Fibroblast of skin of scalp (primary cell): ENCODE data around the gene SLC26A8.
A peak's percentile ranks its signal among the peaks of the same experiment; 100 is the strongest.
"Not testable (repeated sequence)": the region's sequence is repeated elsewhere in the genome, so short reads cannot be mapped to it uniquely, and the experiment has no call there.

Experiments
- DNase-seq: peaks from one replicate; pipeline ENCODE4 v3.0.0-alpha.2; 2013

SLC26A8 gene

GRCh38 chr6:35988047-35988446 is 36.4 kb downstream of the SLC26A8 start:
- not testable (repeated sequence) for DNase-seq

DNA sequence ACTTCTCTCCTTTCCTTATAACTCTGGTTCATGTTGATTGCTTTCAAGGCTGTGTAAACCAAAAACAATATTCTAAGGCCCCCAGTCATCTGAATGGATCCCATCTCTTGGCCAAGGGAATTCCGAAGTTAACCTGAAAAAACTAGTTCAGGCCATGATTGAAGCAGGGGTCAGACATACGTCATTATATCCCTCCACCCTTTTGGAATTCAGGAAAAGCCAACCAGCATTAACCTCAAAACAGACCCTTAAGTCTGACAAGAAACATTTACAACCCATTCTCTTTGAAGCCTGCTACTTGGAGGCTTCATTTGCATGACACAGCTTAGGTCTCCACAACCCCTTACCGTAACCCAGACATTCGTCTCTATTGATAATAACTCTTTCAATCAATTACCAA is 39.7 kb downstream of the SLC26A8 start:
- DNase-seq = no peak

GRCh38 chr6:35980991-35981645 is 43.3 kb downstream of the SLC26A8 start:
- no peak for DNase-seq

DNA sequence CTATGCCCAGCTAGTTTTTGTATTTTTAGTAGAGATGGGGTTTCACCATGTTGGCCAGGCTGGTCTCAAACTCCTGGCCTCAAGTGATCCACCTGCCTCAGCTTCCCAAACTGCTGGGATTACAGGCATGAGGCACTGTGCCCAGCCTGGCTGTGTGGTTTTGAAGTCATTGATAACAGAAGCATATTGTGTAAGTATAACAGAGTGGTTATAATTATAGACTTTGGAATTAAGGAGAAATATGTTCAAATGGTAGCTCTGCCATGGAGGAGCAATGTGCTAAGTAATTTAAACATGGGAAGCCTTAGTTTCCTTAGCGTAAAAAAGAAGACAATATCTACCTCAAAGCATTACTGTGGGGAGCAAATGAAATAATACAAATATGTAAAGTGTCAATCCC is 44.3 kb downstream of the SLC26A8 start:
- not testable (repeated sequence) for DNase-seq

- DNase-seq = no peak
Observed at GRCh38 chr6:35977308-35977707, 47.1 kb downstream of the SLC26A8 start.

GRCh38 chr6:35973670-35974222 is 50.7 kb downstream of the SLC26A8 start:
- DNase-seq = no peak

DNA sequence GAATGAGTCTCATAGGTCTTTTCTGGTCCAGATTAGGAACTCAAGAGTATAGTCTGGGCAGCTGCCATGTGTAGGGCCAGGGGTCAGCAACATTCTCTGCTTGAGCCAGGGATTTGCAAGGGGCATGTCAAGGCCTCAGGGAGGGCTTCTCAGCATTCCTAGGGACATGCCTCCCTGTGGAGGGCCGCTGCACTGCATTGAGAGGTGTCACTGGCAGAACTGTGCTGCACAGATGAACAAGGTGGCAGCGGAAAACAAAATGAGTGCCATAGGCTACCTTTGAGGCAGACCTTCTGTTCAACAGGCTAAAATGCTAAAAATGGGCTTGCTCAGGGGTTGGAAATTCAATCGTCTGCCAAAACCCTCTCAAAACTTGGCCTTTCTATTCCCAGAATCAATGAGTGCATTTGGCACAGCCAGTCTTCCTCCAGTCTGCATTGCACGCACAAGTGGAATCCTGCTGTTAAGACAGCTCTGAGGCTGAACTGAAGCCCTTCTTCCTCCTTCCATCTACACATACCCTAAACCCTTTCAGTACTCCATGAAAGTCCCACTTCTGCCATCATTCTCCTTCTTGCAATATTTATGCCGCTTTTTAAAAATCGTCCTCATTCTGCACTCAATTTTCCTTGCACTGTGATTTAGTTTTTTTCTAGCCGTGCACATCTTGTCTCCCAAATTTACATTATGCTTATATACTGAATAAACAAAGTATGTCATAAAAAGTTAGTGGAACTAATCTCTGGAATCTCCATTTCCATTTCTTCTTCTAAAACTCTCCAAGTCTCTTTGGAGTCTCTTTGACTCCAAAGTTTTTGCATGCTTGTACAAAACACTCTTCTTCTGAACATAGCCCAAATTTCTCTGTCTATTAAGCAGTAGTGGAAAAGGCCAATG is 51.7 kb downstream of the SLC26A8 start:
- no peak for DNase-seq

- DNase-seq = no peak
Observed at GRCh38 chr6:35970181-35970580, 54.3 kb downstream of the SLC26A8 start.

DNA sequence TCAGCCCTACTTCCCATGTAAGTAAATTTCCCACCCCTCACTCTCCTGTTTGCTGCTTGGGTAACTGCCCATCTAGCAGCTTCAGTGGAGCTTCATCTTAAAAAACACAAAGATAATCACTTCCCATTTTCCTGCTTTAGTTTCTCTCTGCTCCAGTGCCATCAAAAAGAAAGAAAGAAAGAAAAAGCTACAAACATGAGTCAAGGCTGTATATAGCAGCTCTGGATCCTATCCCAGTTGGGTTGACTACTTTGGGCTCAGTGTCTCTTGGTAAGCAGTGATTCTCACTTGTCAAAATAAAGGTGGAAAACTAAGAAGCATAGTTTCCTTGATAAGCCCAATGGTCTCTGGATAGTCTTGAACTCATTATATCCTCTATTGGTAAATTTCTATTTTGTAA is 54.8 kb downstream of the SLC26A8 start:
- no peak for DNase-seq

DNA sequence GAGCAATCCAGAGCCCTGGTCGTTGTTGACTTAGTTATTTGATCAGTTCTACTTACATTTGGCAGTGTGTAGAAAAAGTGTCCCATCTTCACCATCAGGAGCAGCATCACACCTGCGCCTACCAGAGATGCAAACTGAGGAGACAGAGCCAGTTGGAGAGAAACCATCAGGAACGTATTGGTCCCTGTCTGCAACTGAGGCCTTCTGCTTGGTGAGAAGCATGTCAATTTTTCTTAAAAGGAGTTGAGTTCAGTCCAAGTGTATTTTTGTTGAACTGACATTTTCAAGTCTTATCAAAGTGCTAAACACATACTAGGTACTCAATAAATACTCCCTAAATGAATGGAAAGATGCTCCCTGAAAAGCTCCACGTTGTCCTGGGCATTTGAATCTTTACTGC is 55.6 kb downstream of the SLC26A8 start:
- no peak for DNase-seq

DNA sequence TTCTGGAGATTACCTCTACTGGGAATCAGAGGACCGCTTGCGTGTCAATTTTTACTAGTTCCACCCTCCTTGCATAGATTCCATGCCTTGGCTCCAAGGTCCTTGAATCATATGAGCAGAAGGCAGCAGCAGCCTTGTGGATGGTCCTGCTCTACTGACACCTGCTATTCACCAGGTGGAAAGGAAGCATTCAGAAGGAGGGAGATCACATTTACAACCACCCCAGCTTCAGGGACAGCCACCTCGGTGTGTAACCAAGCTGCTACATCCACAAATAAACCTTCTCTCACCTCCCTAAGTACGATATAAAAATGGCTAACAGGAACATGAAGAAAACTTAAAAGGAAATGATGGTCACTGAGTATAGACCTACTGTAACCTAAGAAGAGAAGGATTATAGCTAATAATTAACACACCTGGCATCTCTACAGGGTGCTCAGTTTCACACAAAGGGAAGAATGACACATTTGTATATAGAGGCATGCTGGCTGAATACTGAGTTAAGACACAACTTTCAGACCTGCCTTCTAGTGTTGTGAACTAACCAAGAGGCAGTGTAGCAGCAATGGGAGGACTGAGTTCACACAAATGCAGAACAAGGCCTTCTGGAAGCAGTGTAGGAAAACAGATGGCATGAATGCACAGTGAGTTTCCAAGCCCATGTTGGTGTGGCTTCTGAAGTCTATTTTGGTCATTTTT is 57.2 kb downstream of the SLC26A8 start:
- no peak for DNase-seq

- DNase-seq = no peak
Observed at GRCh38 chr6:35962779-35963560, 61.5 kb downstream of the SLC26A8 start.

- no peak for DNase-seq
Observed at GRCh38 chr6:35960187-35960586, 64.3 kb downstream of the SLC26A8 start.

GRCh38 chr6:35955970-35956369 is 68.5 kb downstream of the SLC26A8 start:
- DNase-seq = no peak

DNA sequence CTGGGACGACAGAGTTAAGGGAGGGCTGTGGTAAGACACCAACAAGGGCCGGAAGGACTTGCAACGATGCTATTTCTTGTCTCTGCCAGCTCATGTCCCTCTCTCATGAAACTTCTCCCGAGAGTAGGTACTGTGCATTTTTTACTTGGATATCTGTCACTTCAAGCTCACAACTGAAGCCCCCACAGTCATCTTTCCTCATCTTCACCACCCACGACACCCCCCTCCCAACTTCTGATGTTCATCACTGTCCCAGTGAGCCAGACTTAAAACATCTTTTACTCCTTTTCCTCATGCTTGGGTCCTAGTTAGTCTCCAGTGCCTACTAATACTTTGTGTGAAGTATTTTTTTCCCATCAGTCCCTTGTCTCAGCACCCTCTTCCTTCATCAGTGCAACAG is 68.9 kb downstream of the SLC26A8 start:
- DNase-seq = no peak

DNA sequence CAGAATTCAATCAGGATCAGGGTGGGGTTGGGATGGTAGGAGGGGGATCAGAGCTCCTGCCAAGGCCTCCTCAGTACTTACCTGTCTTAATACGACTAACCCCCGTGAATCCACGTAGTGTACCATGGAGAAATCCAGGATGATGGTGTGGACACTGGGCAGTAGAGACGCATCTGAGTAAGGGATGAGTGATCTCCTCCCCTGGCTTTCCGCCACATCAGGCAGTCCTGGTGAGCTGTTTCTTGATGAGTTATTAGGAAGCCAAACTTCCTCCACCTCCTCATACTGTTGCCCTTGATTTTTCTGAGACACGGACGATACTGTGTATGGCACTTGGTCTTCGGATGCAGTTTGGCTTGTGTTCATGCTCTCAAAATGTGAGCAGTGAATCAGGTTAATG is 69.4 kb downstream of the SLC26A8 start:
- DNase-seq = no peak

DNA sequence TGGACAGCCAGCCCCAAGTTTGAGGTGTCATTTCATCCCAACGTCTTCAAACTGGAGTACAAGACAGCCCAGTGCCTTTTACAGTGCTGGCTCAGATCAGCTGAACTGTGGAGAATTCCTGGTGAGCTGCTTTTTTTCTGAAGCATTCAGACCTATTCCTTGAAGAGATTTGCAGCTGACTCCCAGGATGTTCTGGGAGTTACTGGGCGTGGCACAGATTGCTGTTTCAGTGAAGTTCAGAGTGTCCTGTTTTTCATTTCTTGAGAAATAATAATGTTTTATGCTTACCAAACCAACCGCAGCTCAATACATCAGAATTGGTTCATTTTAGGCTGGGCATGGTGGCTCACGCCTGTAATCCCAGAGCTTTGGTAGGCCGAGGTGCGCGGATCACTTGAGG is 70.1 kb downstream of the SLC26A8 start:
- no peak for DNase-seq

GRCh38 chr6:35948725-35949124 is 75.7 kb downstream of the SLC26A8 start:
- peak; percentile 9 for DNase-seq

DNA sequence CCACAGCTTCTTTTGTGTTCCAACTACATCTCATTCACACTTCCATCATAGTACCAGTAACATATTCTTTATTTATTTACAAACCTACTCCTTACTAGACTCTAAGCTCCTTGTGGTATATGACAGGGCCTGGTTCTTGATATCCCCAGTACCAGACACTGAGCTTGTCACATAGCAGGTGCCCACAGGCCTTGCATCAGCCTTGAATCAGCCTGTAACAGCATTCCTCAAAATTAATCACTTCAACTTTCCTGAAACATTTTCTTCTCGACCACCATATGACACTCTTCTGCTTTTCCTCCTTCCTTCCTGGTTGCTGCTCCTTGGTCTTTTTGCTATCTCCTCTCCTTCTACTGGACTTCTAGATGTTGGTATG is 78.8 kb downstream of the SLC26A8 start:
- DNase-seq = no peak

GRCh38 chr6:35943390-35943789 is 81.1 kb downstream of the SLC26A8 start:
- no peak for DNase-seq

DNA sequence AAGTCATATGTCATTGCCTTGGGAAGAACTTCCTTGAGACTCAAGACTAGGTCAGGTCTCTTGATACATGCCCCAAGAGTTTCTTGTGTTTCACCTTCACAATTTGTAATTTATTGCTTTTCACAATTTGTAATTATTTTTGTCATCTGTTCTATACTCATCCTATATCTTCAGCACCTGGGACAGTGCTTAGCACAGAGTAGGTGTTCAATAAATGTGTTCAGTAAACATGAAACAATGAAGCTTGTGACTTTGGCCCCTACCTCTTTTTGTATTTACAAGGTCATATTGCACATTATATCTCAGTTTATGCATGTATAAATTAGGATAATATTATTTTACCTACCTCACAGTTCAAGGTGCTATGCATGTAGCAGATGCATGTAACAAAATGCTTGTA is 82.1 kb downstream of the SLC26A8 start:
- DNase-seq = no peak

- DNase-seq = not testable (repeated sequence)
Observed at GRCh38 chr6:35941170-35941569, 83.3 kb downstream of the SLC26A8 start.
